CD4-positive, alpha-beta T cell treated with Interleukin-1 beta for 1 hour (primary cell): Measurements from ENCODE around the gene ZNF343.
A peak's percentile ranks its signal among the peaks of the same experiment; 100 is the strongest.

ENCODE experiments used
- DNase-seq, 2 donors: peaks; one replicate each; pipeline ENCODE4 v3.0.0-alpha.2; 2020 to 2022

The ZNF343 gene

GRCh38 chr20:2470423-2471193 lies 38.1 kb downstream of the ZNF343 start, which contains the start of gene SNRPB:
Gene SNRPB, minus strand, starts transcription at chr20:2470789. Its CDS starts 99 bp downstream, at chr20:2470690.
- DNase-seq = peak; percentile 97

GRCh38 chr20:2469991-2470422 lies 38.7 kb downstream of the ZNF343 start:
- peak; percentile 70 to 73 for DNase-seq

GRCh38 chr20:2468581-2469407 lies 39.9 kb downstream of the ZNF343 start:
- no peak for DNase-seq

GRCh38 chr20:2467412-2467811 lies 41.3 kb downstream of the ZNF343 start:
- no peak for DNase-seq

GRCh38 chr20:2465100-2465499 lies 43.6 kb downstream of the ZNF343 start:
- no peak for DNase-seq

GRCh38 chr20:2463616-2464365 lies 44.9 kb downstream of the ZNF343 start:
- no peak for DNase-seq

GRCh38 chr20:2462484-2462883 lies 46.2 kb downstream of the ZNF343 start:
- no peak for DNase-seq

- no peak for DNase-seq
These were observed 47.8 kb downstream of the ZNF343 start for GRCh38 chr20:2460752-2461424.

- no peak for DNase-seq
These were observed 48.5 kb downstream of the ZNF343 start for GRCh38 chr20:2459981-2460751.

GRCh38 chr20:2458919-2459499 lies 49.7 kb downstream of the ZNF343 start:
- DNase-seq = no peak

GRCh38 chr20:2455771-2456497 lies 52.8 kb downstream of the ZNF343 start:
- DNase-seq = no peak

GRCh38 chr20:2453792-2454191 lies 54.9 kb downstream of the ZNF343 start:
- no peak for DNase-seq

GRCh38 chr20:2451939-2452732 lies 56.6 kb downstream of the ZNF343 start:
- peak; percentile 50 to 62 for DNase-seq

- no peak for DNase-seq
These were observed 57.3 kb downstream of the ZNF343 start for GRCh38 chr20:2451422-2451821.

GRCh38 chr20:2449386-2449785 lies 59.3 kb downstream of the ZNF343 start:
- DNase-seq = no peak

GRCh38 chr20:2446845-2447244 lies 61.9 kb downstream of the ZNF343 start:
- peak in 1 of 2 donors; percentile 31 for DNase-seq
